ENCODE data around the gene GOLGA2.

Gene GOLGA2

DNA sequence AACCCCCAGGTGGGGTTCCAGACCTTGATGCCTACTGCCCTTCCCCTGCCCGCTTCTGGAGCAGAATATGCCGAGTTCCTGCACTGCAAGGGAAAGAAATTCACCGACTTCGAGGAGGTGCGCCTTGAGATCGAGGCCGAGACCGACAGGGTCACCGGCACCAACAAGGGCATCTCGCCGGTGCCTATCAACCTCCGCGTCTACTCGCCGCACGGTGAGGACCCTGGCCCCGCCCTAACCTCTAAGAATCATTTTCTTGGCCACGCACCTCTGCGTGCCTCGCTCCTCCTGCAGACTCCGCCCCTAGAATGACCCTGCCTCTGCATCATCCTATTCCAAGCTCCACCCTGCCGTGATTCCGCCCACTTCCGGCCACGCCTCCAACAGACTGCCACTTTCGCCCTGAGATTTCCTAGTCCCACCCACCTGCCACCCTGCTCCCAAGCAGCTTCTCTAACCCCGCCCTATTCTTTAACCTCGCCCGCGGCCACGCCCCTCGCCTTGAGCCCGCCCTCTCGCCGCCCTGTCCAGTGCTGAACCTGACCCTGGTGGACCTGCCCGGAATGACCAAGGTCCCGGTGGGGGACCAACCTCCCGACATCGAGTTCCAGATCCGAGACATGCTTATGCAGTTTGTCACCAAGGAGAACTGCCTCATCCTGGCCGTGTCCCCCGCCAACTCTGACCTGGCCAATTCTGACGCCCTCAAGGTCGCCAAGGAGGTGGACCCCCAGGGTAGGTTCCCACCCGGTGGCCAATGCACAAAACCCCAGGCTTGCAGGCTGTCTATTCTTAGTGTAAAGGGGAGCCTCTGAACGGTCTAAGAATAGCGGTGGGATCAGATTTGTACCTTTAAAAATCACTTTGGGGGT, 57.1 kb downstream of the GOLGA2 start:
- intact Hi-C loops (cut with DNase I), result no loop called here
- DNase-seq, result peak; percentile 61 to 97 (median 83)

DNA sequence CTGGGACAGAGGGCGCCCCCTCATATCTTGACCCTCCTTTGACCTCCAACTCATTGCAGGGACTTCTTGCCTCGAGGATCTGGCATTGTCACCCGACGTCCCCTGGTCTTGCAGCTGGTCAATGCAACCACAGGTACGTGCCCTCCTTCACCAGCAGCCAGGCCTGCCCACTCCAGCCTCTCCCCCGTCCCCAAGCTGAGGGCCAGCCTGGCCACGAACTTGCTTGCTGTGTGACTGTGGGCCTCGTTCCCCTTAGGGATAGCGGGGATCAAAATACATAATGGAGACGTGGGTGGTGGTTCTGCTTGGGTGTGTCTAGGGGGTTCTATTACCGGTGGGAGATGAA, 57.7 kb downstream of the GOLGA2 start:
- intact Hi-C loops (cut with DNase I), result no loop called here
- DNase-seq, result no peak

DNA sequence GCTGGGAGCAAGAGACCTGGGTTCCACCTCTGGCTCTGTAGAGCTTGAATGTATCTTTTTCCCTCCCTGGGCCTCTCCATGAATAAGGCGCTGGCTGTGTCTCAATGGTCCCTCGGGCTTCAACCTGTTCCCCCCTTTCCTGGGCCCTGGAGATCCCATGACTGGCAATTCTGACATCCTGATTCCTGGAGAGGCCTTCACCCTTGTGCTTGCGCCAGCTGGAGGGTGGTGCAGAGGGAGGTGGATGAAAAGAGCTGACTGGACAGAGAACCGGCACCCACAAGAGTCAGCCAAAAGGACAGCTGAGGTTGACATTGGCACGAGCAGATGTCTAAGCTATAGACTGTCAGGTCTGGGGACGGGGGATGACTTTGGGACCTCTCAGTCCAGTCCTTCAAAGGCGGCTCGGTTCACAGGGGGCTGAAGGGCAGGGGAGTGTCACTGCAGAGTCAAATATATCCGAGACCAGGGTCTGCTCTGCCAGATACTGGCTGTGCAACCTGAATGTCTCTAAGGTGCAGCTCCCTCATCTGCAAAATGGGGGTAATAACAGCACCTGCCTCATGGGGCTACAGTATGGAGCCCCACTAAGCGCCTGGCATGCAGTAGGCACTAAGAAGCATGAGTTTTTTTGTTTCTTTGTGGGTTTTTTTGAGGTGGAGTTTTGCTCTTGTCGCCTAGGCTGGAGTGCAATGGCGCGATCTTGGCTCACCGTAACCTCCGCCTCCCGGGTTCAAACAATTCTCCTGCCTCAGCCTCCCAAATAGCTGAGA, 58.8 kb downstream of the GOLGA2 start:
- no peak for DNase-seq
- intact Hi-C loops (cut with DNase I), result no loop called here

DNA sequence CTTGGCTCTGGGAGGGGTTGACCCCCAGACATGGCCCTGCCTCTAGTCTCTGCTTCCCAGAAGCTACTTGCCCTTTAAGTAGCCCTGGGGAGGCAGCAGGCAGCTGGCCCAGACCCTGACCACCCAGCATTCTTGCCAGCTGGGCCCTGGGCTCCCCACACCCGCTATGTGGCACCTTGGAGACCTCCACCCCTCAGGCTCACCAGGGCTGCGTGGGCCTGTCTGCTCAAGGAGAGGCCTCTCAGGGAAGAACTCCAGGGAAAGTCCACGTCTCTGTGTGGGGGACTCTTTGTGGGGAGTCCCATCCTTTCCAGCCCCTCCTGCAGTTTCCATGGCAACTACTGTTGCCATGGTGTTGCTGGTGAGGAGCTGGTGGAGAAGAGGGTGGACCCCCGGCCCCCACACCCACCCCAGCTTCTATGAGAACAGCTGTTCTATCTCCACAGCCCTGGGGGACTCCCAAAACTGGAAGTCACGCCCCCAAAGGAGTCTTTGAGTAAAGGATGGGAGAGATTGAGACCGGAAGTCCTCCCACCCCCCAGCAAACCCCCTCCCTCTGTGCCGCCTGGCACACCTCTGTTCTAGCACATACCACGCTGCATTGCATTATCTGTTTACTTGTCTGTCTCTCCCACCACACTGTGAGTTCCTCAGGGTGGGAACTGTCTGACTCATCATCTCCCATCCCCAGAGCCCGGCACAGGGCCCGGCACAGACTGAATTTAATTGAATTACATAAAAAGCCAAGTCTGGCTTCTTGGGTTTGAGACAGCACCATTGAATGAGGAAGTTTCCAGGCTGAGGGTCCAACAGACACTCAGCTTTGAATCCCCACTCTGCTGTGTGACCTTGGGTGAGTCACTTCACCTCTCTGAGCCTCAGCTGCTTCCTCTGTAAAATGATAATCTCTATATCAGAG, 60.1 kb downstream of the GOLGA2 start:
- DNase-seq, result peak in 6 of 10 donors; percentile 44 to 89 (median 62)
- intact Hi-C loops (cut with DNase I), result no loop called here

DNA sequence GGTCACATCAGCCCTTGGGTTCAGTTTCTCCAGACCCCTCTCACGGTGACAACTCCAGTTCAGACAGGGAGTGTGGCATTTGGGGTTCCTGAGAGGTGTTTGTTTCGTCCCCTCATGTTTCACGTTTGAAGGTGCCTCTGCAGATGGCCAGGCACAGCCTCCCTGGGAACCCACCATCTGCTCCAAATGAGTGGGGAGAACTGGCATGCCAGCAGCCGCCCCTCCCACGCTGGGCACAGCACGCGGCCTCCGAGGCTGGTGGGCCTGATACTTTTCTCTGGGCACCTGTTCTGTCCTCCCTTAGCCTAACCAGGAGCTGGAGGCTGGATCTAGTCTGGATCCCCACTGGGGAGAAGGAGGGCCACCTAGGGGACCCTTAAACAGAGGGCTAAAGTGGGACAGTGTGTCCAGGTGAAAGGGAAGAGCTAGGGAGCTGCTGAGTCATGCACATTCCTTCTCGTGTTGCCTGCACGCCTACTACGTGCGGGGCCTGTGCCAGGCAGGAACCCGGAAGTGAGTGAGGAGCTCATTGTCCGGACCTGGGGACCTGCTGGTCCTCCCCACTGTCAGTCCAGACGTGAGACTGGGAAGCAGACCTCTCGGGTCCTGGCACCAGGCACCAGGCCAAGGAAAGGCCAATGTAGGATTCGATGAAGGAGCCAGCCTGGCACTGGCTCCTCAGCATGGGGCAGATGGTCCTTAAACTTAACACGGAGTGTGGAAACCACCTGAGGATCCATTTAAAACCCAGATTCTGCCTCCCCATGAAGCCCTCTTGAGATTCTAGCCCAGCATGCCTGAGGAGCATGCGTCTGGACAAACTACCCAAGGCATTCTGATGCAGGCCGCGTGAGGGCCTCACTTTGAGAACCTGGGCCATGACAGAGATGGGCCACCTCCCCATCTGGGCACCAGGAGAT, 61.0 kb downstream of the GOLGA2 start:
- peak in 7 of 10 donors; percentile 58 to 94 (median 67) for DNase-seq
- intact Hi-C loops (cut with DNase I), result no loop called here

DNA sequence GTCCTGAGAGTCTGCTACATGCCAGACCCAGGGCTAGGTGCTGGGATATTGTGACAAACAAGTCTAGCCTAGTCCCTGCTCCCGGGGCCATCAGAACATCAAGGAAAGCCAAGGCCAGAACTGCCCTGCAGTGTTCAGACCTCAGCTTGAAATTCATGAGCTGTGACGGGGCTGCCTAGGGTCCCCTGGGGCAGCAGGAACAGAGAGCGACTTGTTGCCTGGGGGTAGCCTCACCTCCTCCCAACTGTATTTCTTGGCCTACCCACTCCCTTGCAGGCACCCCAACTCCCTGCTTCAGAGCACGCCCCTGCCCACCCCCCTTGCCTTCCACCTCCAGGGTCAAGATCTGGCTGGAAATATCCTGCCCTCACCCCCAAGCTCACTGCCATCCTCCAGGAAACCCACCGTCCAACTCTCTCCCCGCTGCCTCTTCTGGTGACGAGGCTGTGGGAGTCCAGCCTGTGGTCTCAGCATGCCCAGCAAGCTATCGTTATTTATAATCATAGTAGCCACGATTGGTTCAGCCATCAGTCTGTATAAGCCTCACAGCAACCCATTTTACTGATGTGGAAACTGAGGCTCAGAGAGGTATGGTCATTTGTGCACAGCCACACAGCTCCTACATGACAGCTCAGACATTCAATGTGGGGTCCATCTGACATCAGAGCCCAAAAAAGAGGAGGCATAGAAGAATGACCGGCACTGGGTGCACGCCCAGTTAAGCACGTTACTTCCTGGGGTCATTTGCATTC, 61.9 kb downstream of the GOLGA2 start:
- intact Hi-C loops (cut with DNase I), result no loop called here
- DNase-seq, result no peak

DNA sequence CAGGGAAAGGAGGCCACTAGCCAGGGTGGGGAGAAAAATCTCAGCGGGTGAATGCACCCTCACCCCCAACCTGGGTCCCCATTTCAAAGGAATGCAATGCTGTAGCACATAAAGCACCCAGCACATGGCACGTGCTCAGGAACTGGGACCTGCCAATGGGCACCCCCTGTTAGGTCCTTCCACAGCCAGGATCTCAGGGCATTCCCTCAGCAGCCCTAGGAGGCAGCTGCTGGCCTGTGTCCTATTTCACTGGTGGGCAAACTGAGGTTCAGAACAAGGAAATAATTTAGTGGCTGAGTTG, 63.9 kb downstream of the GOLGA2 start:
- peak in 1 of 10 donors; percentile 18 for DNase-seq
- intact Hi-C loops (cut with DNase I), result no loop called here

DNA sequence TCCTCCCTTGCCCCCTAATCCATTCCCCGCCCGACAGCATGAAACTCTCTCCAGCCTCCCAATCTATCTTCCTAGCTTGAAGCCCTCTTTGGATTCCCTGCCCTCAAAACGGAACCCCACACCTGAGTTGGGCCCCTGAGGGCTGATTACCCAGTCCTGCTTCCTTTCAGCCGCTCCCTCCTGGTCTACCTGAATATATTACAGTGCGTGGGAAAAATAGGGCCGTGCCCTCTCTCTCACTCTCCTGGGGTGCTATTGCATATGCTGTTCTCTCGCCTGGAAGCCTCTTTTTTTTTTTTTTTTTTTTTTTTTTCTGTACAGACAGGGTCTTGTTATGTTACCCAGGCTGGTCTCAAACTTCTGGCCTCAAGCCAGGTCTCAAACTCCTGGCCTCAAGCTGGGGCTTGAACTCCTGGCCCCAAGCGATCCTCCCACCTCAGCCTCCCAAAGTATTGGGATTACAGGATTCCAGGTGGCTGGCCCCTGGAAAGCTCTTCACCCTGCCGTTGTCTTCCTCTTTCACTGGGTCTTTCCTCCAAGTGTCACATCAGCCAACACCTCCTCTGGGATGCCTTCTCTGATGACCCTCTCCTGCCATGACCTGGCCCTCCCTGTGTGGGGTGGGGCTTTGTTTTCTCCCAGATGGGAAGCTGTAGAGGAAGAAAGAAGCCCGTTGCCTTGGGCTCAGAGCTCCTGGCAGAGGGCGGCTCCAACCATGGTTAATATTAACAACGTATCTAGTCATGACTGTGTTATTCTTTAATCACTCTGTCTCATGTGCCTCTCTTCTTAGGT, 64.4 kb downstream of the GOLGA2 start:
- DNase-seq, result no peak
- intact Hi-C loops (cut with DNase I), result no loop called here

DNA sequence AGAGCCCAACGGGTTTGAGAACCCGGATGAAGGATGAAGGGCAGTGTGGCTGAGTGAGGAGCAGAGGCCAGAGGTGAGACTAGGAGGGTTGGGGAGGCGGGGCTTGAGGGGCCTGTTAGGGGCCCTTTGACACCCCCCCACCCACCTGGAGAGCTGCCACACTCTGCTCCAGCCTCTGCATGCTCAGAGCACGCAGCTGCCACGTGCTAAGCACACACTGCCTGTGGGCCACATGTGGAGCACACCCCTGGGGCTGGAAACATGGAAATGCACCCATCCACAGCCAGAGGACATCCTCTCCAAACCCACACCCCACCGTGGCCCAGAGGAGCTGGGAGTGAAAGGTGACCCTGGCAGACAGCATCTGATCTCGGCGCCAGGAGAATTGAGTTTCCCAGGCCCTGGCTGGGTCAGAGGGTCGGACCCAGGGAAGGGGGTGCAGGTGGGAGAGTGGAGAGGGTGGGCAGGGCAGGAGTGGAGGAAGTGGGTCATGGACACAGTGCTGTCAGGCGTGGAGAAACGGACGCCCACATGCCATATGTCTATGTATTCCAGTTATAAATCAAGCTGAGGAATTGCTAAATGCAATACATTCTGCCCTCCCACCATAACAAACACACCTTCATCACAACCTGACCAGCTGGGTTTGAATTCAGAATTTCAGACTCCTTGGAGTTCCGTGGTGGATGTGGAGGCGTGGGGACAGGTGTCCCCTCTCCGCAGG, 66.7 kb downstream of the GOLGA2 start:
- DNase-seq, result no peak
- intact Hi-C loops (cut with DNase I), result no loop called here

DNA sequence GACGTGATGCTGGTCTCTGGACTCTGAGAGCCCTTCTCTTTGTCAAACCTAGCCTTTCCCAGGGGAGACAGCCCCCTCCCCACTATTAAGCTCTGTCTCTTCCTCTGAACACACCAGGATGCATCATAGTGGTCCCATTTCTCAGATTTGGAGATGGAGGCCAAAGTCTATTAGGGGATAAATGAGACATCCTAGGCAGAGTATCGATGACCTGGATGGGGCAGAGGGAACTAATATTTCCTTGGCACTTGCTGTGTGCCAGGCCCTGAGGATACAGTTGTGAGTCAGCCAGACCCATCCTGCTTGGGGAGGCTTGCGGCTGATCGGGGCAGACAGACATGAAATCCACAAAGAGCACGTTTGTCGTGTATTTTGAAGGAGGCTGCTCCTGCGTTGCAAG, 67.4 kb downstream of the GOLGA2 start:
- DNase-seq, result no peak
- intact Hi-C loops (cut with DNase I), result no loop called here

DNA sequence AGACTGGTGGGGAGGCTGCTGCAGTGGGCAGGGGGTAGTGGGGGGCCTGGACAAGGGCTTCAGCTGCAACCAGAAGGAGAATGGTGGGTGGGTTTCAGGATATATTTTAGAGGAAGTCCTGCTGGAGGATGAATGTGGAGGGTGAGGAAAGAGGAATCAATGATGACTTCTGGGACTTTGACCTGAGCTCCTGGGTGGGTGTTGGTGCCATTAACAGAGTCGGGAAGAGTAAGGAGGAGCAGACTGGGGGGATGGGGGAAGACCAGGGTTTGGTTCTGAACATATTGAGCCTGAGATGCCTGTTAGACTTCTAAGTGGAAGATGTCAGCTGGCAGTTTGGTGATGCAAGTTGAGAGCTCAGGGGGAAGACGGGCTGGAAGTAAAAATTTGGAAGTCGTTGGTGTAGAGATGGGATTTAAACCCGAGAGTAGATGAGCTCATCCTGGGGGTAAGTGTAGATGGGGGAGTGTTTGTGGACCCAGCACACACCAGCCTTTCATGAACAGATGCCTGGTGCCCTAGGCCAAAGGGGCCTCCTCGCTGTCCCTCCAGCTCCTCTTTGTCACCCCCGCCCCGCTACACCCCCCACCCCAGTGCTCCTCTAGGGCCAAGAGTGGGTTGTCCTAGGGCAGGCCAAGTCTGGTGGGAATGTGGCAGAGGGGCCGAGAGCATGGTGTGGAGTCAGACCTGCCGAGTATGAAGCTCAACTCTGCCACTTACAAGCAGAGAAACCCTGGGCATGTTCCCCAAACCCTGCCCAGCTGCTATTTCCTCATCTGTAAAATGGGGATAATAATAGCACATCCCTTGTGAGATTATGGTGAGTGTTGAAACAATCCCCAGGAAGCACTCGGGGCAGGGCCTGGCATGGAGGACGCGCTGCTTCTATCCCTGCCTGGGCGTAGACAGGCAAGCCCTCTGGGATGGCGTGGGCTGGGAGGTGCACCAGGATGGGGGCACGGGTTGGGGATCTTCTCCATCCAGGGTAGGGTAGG, 68.6 kb downstream of the GOLGA2 start:
- DNase-seq, result no peak
- intact Hi-C loops (cut with DNase I), result no loop called here

DNA sequence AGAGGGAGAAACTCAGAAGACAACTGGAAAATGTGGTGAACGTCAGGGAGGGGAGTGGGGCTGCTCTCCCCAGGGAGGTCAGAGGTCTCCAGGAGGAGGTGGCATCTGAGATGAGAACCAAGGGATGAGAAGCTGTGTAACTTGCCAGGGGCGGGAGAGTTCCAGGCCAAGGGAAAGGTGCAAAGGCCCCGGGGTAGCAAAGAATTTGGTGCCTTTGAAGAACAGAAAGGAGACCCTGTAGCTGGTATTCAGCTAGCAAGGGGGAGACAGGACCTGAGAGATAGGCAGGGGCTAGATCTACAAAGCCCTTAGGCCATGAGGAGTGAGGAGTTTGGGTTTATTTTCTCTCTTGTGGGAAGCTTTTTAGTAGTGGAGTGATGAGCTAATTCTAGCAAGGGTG, 69.3 kb downstream of the GOLGA2 start:
- intact Hi-C loops (cut with DNase I), result no loop called here
- DNase-seq, result no peak
